Right cardiac atrium (tissue), 5 donors: Measurements from ENCODE around the gene FARP1. TPM values are rescaled to one million over a fixed set of nuclear protein-coding genes. Genes with fewer than 3 reads are reported as not detected.

Experiments
- ATAC-seq, 2 donors: fragments of 200-7000 bp; cut with Tn5 transposase; one replicate each; pipeline versions ENCODE4 v1.8.0 to v1.9.1; 2020; ENCODE audit warnings: moderate library complexity in 2 of 2, mild to moderate bottlenecking in 1 of 2
- DNase-seq, 3 donors: peaks; one replicate each; pipeline ENCODE4 v3.0.0-alpha.2; 2020
- H3K27ac ChIP-seq: one replicate; pipeline ENCODE4 v1.5.1; 2013; ENCODE audit warnings: mild to moderate bottlenecking, low read length, control low read depth, moderate library complexity
- H3K27me3 ChIP-seq: one replicate; pipeline ENCODE4 v1.6.1; 2013; ENCODE audit not compliant: control insufficient read depth, insufficient read depth
- H3K4me1 ChIP-seq: one replicate; pipeline ENCODE4 v1.6.1; 2013; ENCODE audit warnings: low read length; ENCODE audit not compliant: control insufficient read depth, insufficient read depth
- H3K4me3 ChIP-seq: one replicate; pipeline ENCODE4 v1.5.1; 2013; ENCODE audit warnings: low read length, control low read depth
- H3K9me3 ChIP-seq: one replicate; pipeline ENCODE4 v1.6.1; 2013; ENCODE audit warnings: low read length; ENCODE audit not compliant: control insufficient read depth
- WGBS: extraction: QIAGEN DNeasy Blood & Tissue Kit; methylation state at CpG from one replicate; pipeline ENCODE4 v1.1.7; 2013; 5-methylcytosine and 5-hydroxymethylcytosine counted together
- intact Hi-C, 4 donors: fragments of 100-400 bp; cut with DNase I; formaldehyde crosslinking; loops; one replicate each; pipeline versions ENCODE4 v1.11.0 to v1.14.0; 2022 to 2023
- polyA plus RNA-seq: library from polyadenylated mRNA; stranded (reverse); fragments of 200-250 nt; gene quantifications from one replicate; pipeline ENCODE4 v1.2.3, GENCODE V29; 2013
- total RNA-seq, 4 donors: library from RNA; stranded (reverse); fragmentation: NEBNext Ultra II Directional; extraction: Animal tissue kit (Norgen Biotek cat#: 25700); gene quantifications; one replicate each; pipeline ENCODE4 v1.2.1, GENCODE V29; 2021
- donor health status: healthy with polysubstance abuse.
- donor health status: DM: no; HTN: yes; CAD: no.
- donor health status: DM: no; HTN: no; CAD: no.
- donor health status: DM: no; HTN: yes; CAD: no; lungs with severe emphysema.
- donor health status: DM: yes; HTN: yes; CAD: no.

The FARP1 gene
- total and polyA plus RNA-seq, 5 donors: 8.3 to 27.6 (median 22.7) TPM

- Histone ChIP-seq H3K27me3 (no peaks in the 10 kb centered on the region), H3K4me3 (no peak overlapping the region), H3K9me3 (no peaks in the 10 kb centered on the region), H3K27ac (no peak overlapping the region), H3K4me1 (no peaks in the 10 kb centered on the region)
- 97% methylated on average over 11 of the region's 11 CpGs for WGBS
- ATAC-seq (no peak), DNase-seq (no peak)
- intact Hi-C loops: no loop called here
Measured at GRCh38 chr13:98432638-98433037, 289.7 kb downstream of the FARP1 start.

- no peak for ATAC-seq
- DNase-seq: no peak
- Histone ChIP-seq H3K9me3 (no peaks in the 10 kb centered on the region), H3K27me3 (no peaks in the 10 kb centered on the region), H3K27ac (no peak overlapping the region), H3K4me3 (no peak overlapping the region), H3K4me1 (no peaks in the 10 kb centered on the region)
- intact Hi-C loops: no loop called here
- WGBS: 96% methylated on average over 10 of the region's 10 CpGs
Measured at GRCh38 chr13:98433654-98434053, 290.8 kb downstream of the FARP1 start.

- H3K4me1 ChIP-seq: no peaks in the 10 kb centered on the region
- H3K27me3 ChIP-seq: no peaks in the 10 kb centered on the region
- H3K4me3 ChIP-seq: no peak overlapping the region
- no peaks in the 10 kb centered on the region for H3K9me3 ChIP-seq
- no peak overlapping the region for H3K27ac ChIP-seq
- intact Hi-C loops: no loop called here
- DNase-seq: no peak
- ATAC-seq: no peak
- WGBS: 91% methylated on average over 6 of the region's 6 CpGs
Measured at GRCh38 chr13:98434060-98434459, 291.2 kb downstream of the FARP1 start.

- DNase-seq (no peak), ATAC-seq (no peak)
- Histone ChIP-seq H3K4me1 (no peaks in the 10 kb centered on the region), H3K27ac (no peak overlapping the region), H3K9me3 (no peaks in the 10 kb centered on the region), H3K4me3 (no peak overlapping the region), H3K27me3 (no peaks in the 10 kb centered on the region)
- WGBS: 80% methylated on average over 11 of the region's 11 CpGs
- intact Hi-C loops: no loop called here
Measured at GRCh38 chr13:98435376-98435775, 292.5 kb downstream of the FARP1 start.

- H3K27me3 ChIP-seq: no peaks in the 10 kb centered on the region
- 66% methylated on average over 12 of the region's 12 CpGs for WGBS
- H3K4me1 ChIP-seq: no peaks in the 10 kb centered on the region
- no peak for DNase-seq
- H3K27ac ChIP-seq: no peak overlapping the region
- intact Hi-C loops: no loop called here
- ATAC-seq: no peak
- no peak overlapping the region for H3K4me3 ChIP-seq
- H3K9me3 ChIP-seq: no peaks in the 10 kb centered on the region
Measured at GRCh38 chr13:98436233-98436910, 293.5 kb downstream of the FARP1 start.

- H3K4me3 ChIP-seq: no peak overlapping the region
- H3K9me3 ChIP-seq: no peaks in the 10 kb centered on the region
- no peak overlapping the region for H3K27ac ChIP-seq
- DNase-seq (no peak), ATAC-seq (no peak)
- no peaks in the 10 kb centered on the region for H3K27me3 ChIP-seq
- 96% methylated on average over 27 of the region's 27 CpGs for WGBS
- H3K4me1 ChIP-seq: no peaks in the 10 kb centered on the region
- intact Hi-C loops: no loop called here
Measured at GRCh38 chr13:98438246-98439125, 295.6 kb downstream of the FARP1 start.

GRCh38 chr13:98439126-98439828 is 296.4 kb downstream of the FARP1 start:
- H3K4me3 ChIP-seq: no peak overlapping the region
- DNase-seq (peak in 1 of 3 donors; percentile 48), ATAC-seq (no peak)
- 94% methylated on average over 32 of the region's 32 CpGs for WGBS
- intact Hi-C loops: no loop called here
- H3K9me3 ChIP-seq: no peaks in the 10 kb centered on the region
- no peaks in the 10 kb centered on the region for H3K4me1 ChIP-seq
- H3K27ac ChIP-seq: no peak overlapping the region
- H3K27me3 ChIP-seq: no peaks in the 10 kb centered on the region

- no peaks in the 10 kb centered on the region for H3K9me3 ChIP-seq
- no peaks in the 10 kb centered on the region for H3K4me1 ChIP-seq
- no peaks in the 10 kb centered on the region for H3K27me3 ChIP-seq
- ATAC-seq (no peak), DNase-seq (no peak)
- H3K27ac ChIP-seq: no peak overlapping the region
- WGBS: 88% methylated on average over 16 of the region's 16 CpGs
- intact Hi-C loops: loop anchor here in 2 of 4 donors (5.0 to 10.0 kb wide), 3 partner anchors 55 to 405 kb away; no protein-coding TSS in a partner anchor
- H3K4me3 ChIP-seq: no peak overlapping the region
Measured at GRCh38 chr13:98439896-98440295, 297.0 kb downstream of the FARP1 start.

GRCh38 chr13:98440390-98441055 is 297.6 kb downstream of the FARP1 start:
- ATAC-seq (no peak), DNase-seq (no peak)
- Histone ChIP-seq H3K9me3 (no peaks in the 10 kb centered on the region), H3K27ac (no peak overlapping the region), H3K4me1 (no peaks in the 10 kb centered on the region), H3K27me3 (no peaks in the 10 kb centered on the region), H3K4me3 (no peak overlapping the region)
- 96% methylated on average over 25 of the region's 25 CpGs for WGBS
- intact Hi-C loops: loop anchor here in 2 of 4 donors (5.0 to 10.0 kb wide), 3 partner anchors 56 to 404 kb away; no protein-coding TSS in a partner anchor

- DNase-seq: no peak
- Histone ChIP-seq H3K4me1 (no peaks in the 10 kb centered on the region), H3K9me3 (no peaks in the 10 kb centered on the region), H3K27me3 (no peaks in the 10 kb centered on the region), H3K27ac (no peak overlapping the region), H3K4me3 (no peak overlapping the region)
- intact Hi-C loops: loop anchor here in 2 of 4 donors (5.0 to 10.0 kb wide), 3 partner anchors 56 to 404 kb away; no protein-coding TSS in a partner anchor
- 87% methylated on average over 21 of the region's 21 CpGs for WGBS
- no peak for ATAC-seq
Measured at GRCh38 chr13:98441056-98441676, 298.3 kb downstream of the FARP1 start.
